ENCODE data around the gene TSPAN6.
A peak's percentile ranks its signal among the peaks of the same experiment; 100 is the strongest.

TSPAN6 gene

GRCh38 chrX:100647095-100647494, 10.5 kb upstream of the TSPAN6 start:
- peak; percentile 33 for DNase-seq

GRCh38 chrX:100645106-100645505, 8.5 kb upstream of the TSPAN6 start:
- no peak for DNase-seq

- DNase-seq: no peak
Measured at GRCh38 chrX:100643956-100644860, 7.6 kb upstream of the TSPAN6 start, which contains the start of gene SRPX2. TSS of gene SRPX2 (plus strand) at chrX:100644199. CDS start at chrX:100646323, 2,124 bp downstream.

- no peak for DNase-seq
Measured at GRCh38 chrX:100643212-100643611, 6.6 kb upstream of the TSPAN6 start.

GRCh38 chrX:100642290-100642689, 5.7 kb upstream of the TSPAN6 start:
- peak; percentile 26 for DNase-seq

GRCh38 chrX:100635989-100636320, 651 bp downstream of the TSPAN6 start:
- DNase-seq: peak; percentile 45

GRCh38 chrX:100635040-100635439, 1.6 kb downstream of the TSPAN6 start:
- no peak for DNase-seq

GRCh38 chrX:100625985-100626491, 10.6 kb downstream of the TSPAN6 start:
- DNase-seq: no peak

- no peak for DNase-seq
Measured at GRCh38 chrX:100623001-100623400, 13.6 kb downstream of the TSPAN6 start.

- peak; percentile 64 for DNase-seq
Measured at GRCh38 chrX:100615005-100615404, 21.6 kb downstream of the TSPAN6 start.

- no peak for DNase-seq
Measured at GRCh38 chrX:100611951-100612350, 24.7 kb downstream of the TSPAN6 start.

GRCh38 chrX:100609591-100609990, 27.0 kb downstream of the TSPAN6 start:
- no peak for DNase-seq

- DNase-seq: no peak
Measured at GRCh38 chrX:100606753-100607152, 29.9 kb downstream of the TSPAN6 start.

GRCh38 chrX:100600758-100601157, 35.8 kb downstream of the TSPAN6 start:
- no peak for DNase-seq

GRCh38 chrX:100600340-100600739, 36.3 kb downstream of the TSPAN6 start:
- DNase-seq: no peak

GRCh38 chrX:100599456-100599855, 37.1 kb downstream of the TSPAN6 start:
- DNase-seq: no peak

- no peak for DNase-seq
Measured at GRCh38 chrX:100596601-100597000, 40.0 kb downstream of the TSPAN6 start.

GRCh38 chrX:100593581-100593980, 43.0 kb downstream of the TSPAN6 start:
- DNase-seq: no peak

GRCh38 chrX:100593126-100593525, 43.5 kb downstream of the TSPAN6 start:
- no peak for DNase-seq

- no peak for DNase-seq
Measured at GRCh38 chrX:100591256-100592051, 45.2 kb downstream of the TSPAN6 start.

- DNase-seq: peak; percentile 23
Measured at GRCh38 chrX:100587861-100588260, 48.7 kb downstream of the TSPAN6 start.

- no peak for DNase-seq
Measured at GRCh38 chrX:100586747-100587146, 49.9 kb downstream of the TSPAN6 start.

- DNase-seq: no peak
Measured at GRCh38 chrX:100584611-100585010, 52.0 kb downstream of the TSPAN6 start, which contains the start of gene TNMD. TSS of gene TNMD (plus strand) at chrX:100584936. CDS start at chrX:100585019, 83 bp downstream.

Data from NCI-H69 (cell line).